Uterus (tissue), 2 donors: ENCODE results near the gene GEMIN7.

Source experiments
- CTCF ChIP-seq, 4 experiments: fragments of 200-600 bp in 2 of 4; fragments of 450-650 bp in 2 of 4; sonication (generic) in 2 of 4; IDR thresholded peaks; one replicate each; pipeline ENCODE4 v1.5.1; 2016 to 2019; ENCODE audit warnings: antibody characterized with exemption in 4 of 4, mild to moderate bottlenecking in 2 of 4, moderate library complexity in 1 of 4
- POLR2A ChIP-seq, 2 donors: fragments of 450-650 bp; IDR thresholded peaks; one replicate each; pipeline ENCODE4 v1.6.1; 2016; ENCODE audit warnings: antibody characterized with exemption in 2 of 2, mild to moderate bottlenecking in 1 of 2, moderate library complexity in 1 of 2

GRCh38 chr19:45040059-45040771 is 38.8 kb upstream of the GEMIN7 start:
- TF ChIP-seq CTCF (IDR thresholded peaks at IDR 0.05) (no peak), POLR2A (IDR thresholded peaks at IDR 0.05) (no peak)
